GM19468 (cell line): ENCODE data around the gene QSOX1.

Experiments used
- ATAC-seq: cut with Tn5 transposase; IDR thresholded peaks from one replicate; pipeline ENCODE4 v1.9.1; 2021; ENCODE audit warnings: mild to moderate bottlenecking, moderate library complexity, moderate number of reproducible peaks; ENCODE audit not compliant: unreplicated experiment; ENCODE audit errors: extremely low read depth

The QSOX1 gene

GRCh38 chr1:180204231-180204630 is 49.6 kb downstream of the QSOX1 start:
- no peak for ATAC-seq

- no peak for ATAC-seq
Measured at GRCh38 chr1:180206581-180206980, 51.9 kb downstream of the QSOX1 start.

- no peak for ATAC-seq
Measured at GRCh38 chr1:180208264-180208663, 53.6 kb downstream of the QSOX1 start.

GRCh38 chr1:180210008-180210620 is 55.4 kb downstream of the QSOX1 start:
- ATAC-seq: no peak

GRCh38 chr1:180211156-180211859 is 56.6 kb downstream of the QSOX1 start:
- ATAC-seq: no peak

- ATAC-seq: no peak
Measured at GRCh38 chr1:180211860-180212229, 57.2 kb downstream of the QSOX1 start.

- no peak for ATAC-seq
Measured at GRCh38 chr1:180213401-180214170, 58.9 kb downstream of the QSOX1 start.

- no peak for ATAC-seq
Measured at GRCh38 chr1:180215856-180216625, 61.4 kb downstream of the QSOX1 start.

GRCh38 chr1:180217006-180217405 is 62.3 kb downstream of the QSOX1 start:
- ATAC-seq: no peak

- no peak for ATAC-seq
Measured at GRCh38 chr1:180218806-180219765, 64.4 kb downstream of the QSOX1 start.

GRCh38 chr1:180219776-180220175 is 65.1 kb downstream of the QSOX1 start:
- ATAC-seq: no peak

GRCh38 chr1:180221462-180221861 is 66.8 kb downstream of the QSOX1 start:
- ATAC-seq: no peak

- ATAC-seq: no peak
Measured at GRCh38 chr1:180224902-180225301, 70.2 kb downstream of the QSOX1 start.

- ATAC-seq: no peak
Measured at GRCh38 chr1:180225403-180225802, 70.7 kb downstream of the QSOX1 start.

GRCh38 chr1:180227861-180228647 is 73.4 kb downstream of the QSOX1 start:
- no peak for ATAC-seq

GRCh38 chr1:180228648-180229482 is 74.2 kb downstream of the QSOX1 start:
- ATAC-seq: no peak

- ATAC-seq: no peak
Measured at GRCh38 chr1:180229483-180230415, 75.1 kb downstream of the QSOX1 start, which contains the start of gene LHX4. LHX4 (plus strand) TSS chr1:180230264; CDS start chr1:180230530, 266 bp downstream.
